ENCODE data around the gene FAIM2. TPM values are rescaled to one million over a fixed set of nuclear protein-coding genes. Genes with fewer than 3 reads are reported as not detected.

Gene FAIM2
- total RNA-seq, 2 donors from 2014 or later: 2.8 TPM

DNA sequence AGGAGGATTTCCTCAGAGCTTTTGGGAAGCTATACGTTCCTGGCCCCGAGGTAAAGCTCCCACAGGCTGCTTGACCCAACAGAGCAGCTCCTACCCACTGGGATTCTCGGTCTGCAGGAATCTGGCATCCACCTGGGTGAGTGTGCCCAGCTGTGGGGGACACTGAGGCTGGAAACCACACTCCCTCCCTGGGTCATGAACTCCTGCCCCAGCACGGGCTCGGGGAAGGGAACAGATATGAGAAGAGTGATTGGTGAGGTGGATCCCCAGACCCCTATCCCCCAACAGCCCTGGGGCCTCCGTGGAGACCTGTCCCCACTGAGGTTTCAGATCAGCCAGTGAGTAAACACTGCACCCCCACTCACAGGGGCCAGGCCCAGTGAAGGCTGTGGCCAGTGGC lies 3.3 kb downstream of the FAIM2 start:
- no peaks in the 10 kb centered on the region for H3K9me3 ChIP-seq
- TF ChIP-seq, protein P1, sequence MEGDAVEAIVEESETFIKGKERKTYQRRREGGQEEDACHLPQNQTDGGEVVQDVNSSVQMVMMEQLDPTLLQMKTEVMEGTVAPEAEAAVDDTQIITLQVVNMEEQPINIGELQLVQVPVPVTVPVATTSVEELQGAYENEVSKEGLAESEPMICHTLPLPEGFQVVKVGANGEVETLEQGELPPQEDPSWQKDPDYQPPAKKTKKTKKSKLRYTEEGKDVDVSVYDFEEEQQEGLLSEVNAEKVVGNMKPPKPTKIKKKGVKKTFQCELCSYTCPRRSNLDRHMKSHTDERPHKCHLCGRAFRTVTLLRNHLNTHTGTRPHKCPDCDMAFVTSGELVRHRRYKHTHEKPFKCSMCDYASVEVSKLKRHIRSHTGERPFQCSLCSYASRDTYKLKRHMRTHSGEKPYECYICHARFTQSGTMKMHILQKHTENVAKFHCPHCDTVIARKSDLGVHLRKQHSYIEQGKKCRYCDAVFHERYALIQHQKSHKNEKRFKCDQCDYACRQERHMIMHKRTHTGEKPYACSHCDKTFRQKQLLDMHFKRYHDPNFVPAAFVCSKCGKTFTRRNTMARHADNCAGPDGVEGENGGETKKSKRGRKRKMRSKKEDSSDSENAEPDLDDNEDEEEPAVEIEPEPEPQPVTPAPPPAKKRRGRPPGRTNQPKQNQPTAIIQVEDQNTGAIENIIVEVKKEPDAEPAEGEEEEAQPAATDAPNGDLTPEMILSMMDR (IDR thresholded peaks at IDR 0.05): no peak
- no peak overlapping the region for H3K27ac ChIP-seq
- no peaks in the 10 kb centered on the region for H3K36me3 ChIP-seq
- H3K4me3 ChIP-seq: no peak overlapping the region
- ATAC-seq (ENCODE audit: insufficient number of reproducible peaks, low FRiP score, low read depth): no peak
- H3K27me3 ChIP-seq (replicated peaks; ENCODE audit: insufficient read depth): no peaks in the 10 kb centered on the region
- H3K4me1 ChIP-seq (ENCODE audit: control insufficient read depth in 1 of 2, low read depth in 2 of 2): no peaks in the 10 kb centered on the region
- no peak for DNase-seq (ENCODE audit: low spot score)

DNA sequence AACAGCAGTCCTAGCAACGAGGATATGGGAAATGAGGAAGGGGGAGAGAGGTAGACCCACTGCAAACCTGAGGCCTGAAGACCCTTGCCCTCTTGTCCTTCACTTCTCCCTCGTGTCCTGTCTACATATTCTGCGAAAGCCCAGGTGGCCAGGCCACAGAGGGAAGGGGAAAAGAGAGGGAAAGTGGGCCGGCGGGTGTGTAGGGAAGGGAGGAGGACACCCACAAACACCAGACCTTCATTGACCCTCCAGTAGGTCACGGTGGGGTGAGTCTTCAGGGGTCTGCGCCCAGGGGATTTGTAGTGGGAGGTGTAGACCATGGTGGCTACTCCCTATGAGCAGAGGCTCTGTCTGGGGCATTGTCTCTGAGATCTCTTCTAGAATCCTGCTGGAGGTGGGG lies 3.8 kb downstream of the FAIM2 start:
- no peak for DNase-seq (ENCODE audit: low spot score)

DNA sequence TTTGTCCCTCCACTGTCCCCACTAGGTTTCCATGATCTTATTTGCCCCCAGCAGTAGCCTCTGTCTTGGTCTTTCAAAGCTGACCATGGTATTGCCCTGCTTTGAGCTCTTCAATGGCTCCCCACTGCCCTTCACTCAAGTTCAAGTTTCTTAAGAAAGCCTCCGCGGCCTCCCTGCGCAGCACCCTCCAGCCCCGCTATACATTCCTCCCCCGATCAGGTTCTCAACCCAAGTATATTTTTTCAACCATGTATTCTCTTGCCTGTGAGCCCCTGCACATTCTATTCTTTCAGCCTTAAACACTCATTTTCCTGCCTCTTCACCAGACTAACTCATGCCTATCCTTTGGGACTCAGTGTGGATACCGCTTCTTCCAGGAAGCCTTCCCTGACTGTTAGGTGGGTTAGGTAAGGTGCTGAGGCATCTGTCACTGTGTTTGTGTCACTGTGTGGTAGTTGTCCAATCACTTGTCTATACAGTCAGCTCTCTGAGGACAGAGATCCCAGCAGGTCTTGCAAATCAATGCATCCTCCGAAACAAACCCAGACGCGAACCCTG lies 4.3 kb downstream of the FAIM2 start:
- Histone ChIP-seq H3K27ac (no peak overlapping the region), H3K9me3 (no peaks in the 10 kb centered on the region), H3K27me3 (replicated peaks; ENCODE audit: insufficient read depth) (no peaks in the 10 kb centered on the region), H3K36me3 (no peaks in the 10 kb centered on the region), H3K4me3 (no peak overlapping the region), H3K4me1 (ENCODE audit: control insufficient read depth in 1 of 2, low read depth in 2 of 2) (no peaks in the 10 kb centered on the region)
- ATAC-seq (ENCODE audit: insufficient number of reproducible peaks, low FRiP score, low read depth): no peak
- DNase-seq (ENCODE audit: low spot score): no peak
- TF ChIP-seq, protein P1 (IDR thresholded peaks at IDR 0.05): no peak

More for the DNA sequence above, 3.8 kb downstream of the FAIM2 start:
- H3K9me3 ChIP-seq: no peaks in the 10 kb centered on the region
- TF ChIP-seq, protein P1 (IDR thresholded peaks at IDR 0.05): no peak
- no peak for ATAC-seq (ENCODE audit: insufficient number of reproducible peaks, low FRiP score, low read depth)
- H3K27me3 ChIP-seq (replicated peaks; ENCODE audit: insufficient read depth): no peaks in the 10 kb centered on the region
- H3K27ac ChIP-seq: no peak overlapping the region
- no peaks in the 10 kb centered on the region for H3K36me3 ChIP-seq
- H3K4me3 ChIP-seq: no peak overlapping the region
- H3K4me1 ChIP-seq (ENCODE audit: control insufficient read depth in 1 of 2, low read depth in 2 of 2): no peaks in the 10 kb centered on the region

DNA sequence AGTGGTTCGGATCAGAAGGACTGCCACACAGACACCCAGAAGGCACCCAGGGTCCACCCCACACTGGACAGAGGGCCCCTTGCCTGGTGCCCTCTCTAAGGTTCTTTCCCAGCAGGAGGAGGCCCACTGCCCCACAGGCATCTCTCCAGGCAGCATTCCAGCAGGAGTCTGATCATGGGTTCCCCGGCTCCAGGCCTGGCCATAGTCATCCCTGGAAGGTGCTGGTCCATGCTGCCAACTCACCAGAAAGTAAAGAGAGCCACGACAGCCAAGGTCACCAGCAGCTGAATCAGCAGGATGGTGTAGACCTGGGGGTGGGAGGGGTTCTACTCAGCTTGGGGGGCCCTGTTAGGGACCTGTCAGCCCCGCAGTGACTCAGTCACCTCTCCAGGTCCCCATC lies 6.4 kb downstream of the FAIM2 start:
- Histone ChIP-seq H3K9me3 (no peaks in the 10 kb centered on the region), H3K4me1 (ENCODE audit: control insufficient read depth in 1 of 2, low read depth in 2 of 2) (no peaks in the 10 kb centered on the region), H3K27ac (no peak overlapping the region), H3K36me3 (no peaks in the 10 kb centered on the region), H3K4me3 (no peak overlapping the region), H3K27me3 (replicated peaks; ENCODE audit: insufficient read depth) (no peaks in the 10 kb centered on the region)
- ATAC-seq (ENCODE audit: insufficient number of reproducible peaks, low FRiP score, low read depth) (no peak), DNase-seq (ENCODE audit: low spot score) (no peak)
- TF ChIP-seq, protein P1 (IDR thresholded peaks at IDR 0.05): no peak

DNA sequence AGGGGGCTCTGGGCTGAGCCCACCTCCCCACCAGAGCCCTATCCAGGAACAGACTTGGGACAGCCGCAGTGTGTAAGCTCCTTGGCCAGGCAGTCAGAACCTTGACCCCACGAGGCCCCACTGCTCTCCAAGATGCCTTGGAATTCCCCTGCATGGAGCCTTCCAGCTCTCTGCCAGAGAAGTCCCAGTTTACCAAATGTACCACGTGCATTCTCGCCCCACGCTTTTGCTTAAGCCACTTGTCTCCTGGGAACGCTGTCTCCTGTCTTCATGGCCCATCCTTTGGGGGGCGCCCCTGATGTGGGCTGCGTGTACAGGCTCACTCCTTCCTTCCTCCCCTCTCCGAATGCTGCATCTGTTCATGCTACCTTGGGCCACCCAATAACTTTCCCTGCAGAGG lies 7.9 kb downstream of the FAIM2 start:
- no peak overlapping the region for H3K4me3 ChIP-seq
- TF ChIP-seq, protein P1 (IDR thresholded peaks at IDR 0.05): no peak
- ATAC-seq (ENCODE audit: insufficient number of reproducible peaks, low FRiP score, low read depth): no peak
- H3K4me1 ChIP-seq (ENCODE audit: control insufficient read depth in 1 of 2, low read depth in 2 of 2): no peaks in the 10 kb centered on the region
- DNase-seq (ENCODE audit: low spot score): no peak
- H3K27me3 ChIP-seq (replicated peaks; ENCODE audit: insufficient read depth): no peaks in the 10 kb centered on the region
- no peak overlapping the region for H3K27ac ChIP-seq
- no peaks in the 10 kb centered on the region for H3K9me3 ChIP-seq
- no peaks in the 10 kb centered on the region for H3K36me3 ChIP-seq

Data from thoracic aorta (tissue), 2 donors.